Measurements from ENCODE around the gene NXPH3.

DNA sequence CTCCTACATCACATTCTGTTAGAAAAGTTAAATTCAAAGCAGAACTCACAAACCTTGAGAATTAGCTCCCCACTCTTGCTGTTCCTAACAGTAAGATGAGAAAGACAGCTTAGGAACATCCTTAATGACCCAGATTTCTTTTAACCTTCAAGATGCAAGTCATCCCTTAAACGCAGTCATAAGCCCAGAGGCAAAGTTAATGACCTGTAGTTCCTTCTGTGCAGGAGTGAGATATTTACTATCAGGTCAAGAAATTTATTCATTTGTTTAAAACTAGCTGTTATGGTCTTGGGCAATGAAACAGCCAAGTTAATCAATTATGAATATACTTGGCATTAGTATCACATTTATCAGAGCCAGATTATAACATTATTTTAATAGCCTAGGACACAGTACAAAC lies 37.1 kb downstream of the NXPH3 start:
- TF ChIP-seq POLR2AphosphoS5 (IDR thresholded peaks at IDR 0.05; ENCODE audit: borderline replicate concordance, low read depth, low read length) (no peak), EZH2 (IDR thresholded peaks at IDR 0.05) (no peak), FOXP2 (optimal IDR thresholded peaks at IDR 0.05; ENCODE audit: control extremely low read depth, extremely low read length, insufficient read depth) (no peak)

All from SK-N-MC (cell line).